ENCODE data around the gene RGL1.

RGL1 gene

GRCh38 chr1:183956559-183957188 lies 151.8 kb downstream of the RGL1 start:
- DNase-seq: no peak

- no peak for DNase-seq
These were observed 152.4 kb downstream of the RGL1 start for GRCh38 chr1:183957216-183957830.

- DNase-seq: no peak
These were observed 154.0 kb downstream of the RGL1 start for GRCh38 chr1:183958958-183959357.

- no peak for DNase-seq
These were observed 156.2 kb downstream of the RGL1 start for GRCh38 chr1:183961132-183961531.

- DNase-seq: no peak
These were observed 158.0 kb downstream of the RGL1 start for GRCh38 chr1:183962903-183963302.

- DNase-seq: no peak
These were observed 160.8 kb downstream of the RGL1 start for GRCh38 chr1:183965726-183966125.

GRCh38 chr1:183966487-183966886 lies 161.6 kb downstream of the RGL1 start:
- no peak for DNase-seq

- no peak for DNase-seq
These were observed 163.0 kb downstream of the RGL1 start for GRCh38 chr1:183967914-183968313.

- no peak for DNase-seq
These were observed 163.5 kb downstream of the RGL1 start for GRCh38 chr1:183968386-183968785.

GRCh38 chr1:183970516-183971300 lies 165.8 kb downstream of the RGL1 start:
- no peak for DNase-seq

- no peak for DNase-seq
These were observed 170.7 kb downstream of the RGL1 start for GRCh38 chr1:183975651-183976050.

- DNase-seq: no peak
These were observed 172.8 kb downstream of the RGL1 start for GRCh38 chr1:183977717-183978116.
